GM12891 (cell line): ENCODE measurements around the gene VEGFD.
"Not testable (repeated sequence)": the region's sequence is repeated elsewhere in the genome, so short reads cannot be mapped to it uniquely, and the experiment has no call there.

Experiments used
- DNase-seq: peaks from one replicate; pipeline ENCODE4 v3.0.0; 2011; ENCODE audit warnings: low spot score; ENCODE audit not compliant: insufficient read length
- FAIRE-seq: peaks from 2 replicates; lab custom pipeline; 2011; peaks lifted over from hg19 to GRCh38; lab: Jason Lieb, UNC
- PAX5 ChIP-seq: IDR thresholded peaks from 2 replicates; pipeline ENCODE4 v1.6.1; 2011; ENCODE audit warnings: low read length, moderate library complexity, mild to moderate bottlenecking; ENCODE audit not compliant: insufficient read depth, severe bottlenecking
- POLR2A ChIP-seq: IDR thresholded peaks from 2 replicates; pipeline ENCODE4 v1.6.1; 2011; ENCODE audit warnings: low read depth, low read length, control low read depth
- POLR2AphosphoS5 ChIP-seq: IDR thresholded peaks from 2 replicates; pipeline ENCODE4 v1.6.1; 2011; ENCODE audit warnings: low read depth, low read length, control low read depth
- POU2F2 ChIP-seq: IDR thresholded peaks from 2 replicates; pipeline ENCODE4 v1.6.1; 2011; ENCODE audit warnings: low read depth, mild to moderate bottlenecking, control low read depth, low read length, moderate library complexity
- SPI1 ChIP-seq: IDR thresholded peaks from 2 replicates; pipeline ENCODE4 v1.6.1; 2011; ENCODE audit warnings: low read depth, low read length, control low read depth
- TAF1 ChIP-seq: IDR thresholded peaks from 2 replicates; pipeline ENCODE4 v1.6.1; 2011; ENCODE audit warnings: low read depth, low read length, control low read depth

Gene VEGFD

GRCh38 chrX:15315509-15315908, 68.7 kb downstream of the VEGFD start, which contains the start of gene ASB11:
ASB11 (minus strand) TSS chrX:15315640; CDS start chrX:15315605, 35 bp downstream.
- FAIRE-seq (no peak), DNase-seq (no peak)
- TF ChIP-seq TAF1, result no peak
- TF ChIP-seq POLR2A, result no peak
- TF ChIP-seq PAX5, result no peak
- TF ChIP-seq SPI1, result no peak
- no peak for TF ChIP-seq POU2F2
- TF ChIP-seq POLR2AphosphoS5, result no peak

- FAIRE-seq (no peak), DNase-seq (no peak)
- no peak for TF ChIP-seq POLR2A
- TF ChIP-seq TAF1, result no peak
- TF ChIP-seq SPI1, result no peak
- TF ChIP-seq POU2F2, result no peak
- no peak for TF ChIP-seq PAX5
- TF ChIP-seq POLR2AphosphoS5, result no peak
These were observed 69.7 kb downstream of the VEGFD start for GRCh38 chrX:15314472-15314871.

GRCh38 chrX:15311119-15311518, 73.1 kb downstream of the VEGFD start:
- FAIRE-seq (no peak), DNase-seq (no peak)
- no peak for TF ChIP-seq SPI1
- no peak for TF ChIP-seq PAX5
- no peak for TF ChIP-seq TAF1
- no peak for TF ChIP-seq POU2F2
- no peak for TF ChIP-seq POLR2A
- no peak for TF ChIP-seq POLR2AphosphoS5

GRCh38 chrX:15310117-15310516, 74.1 kb downstream of the VEGFD start:
- DNase-seq (no peak), FAIRE-seq (no peak)
- TF ChIP-seq TAF1, result no peak
- TF ChIP-seq PAX5, result no peak
- no peak for TF ChIP-seq SPI1
- TF ChIP-seq POLR2A, result no peak

- DNase-seq, FAIRE-seq: not testable (repeated sequence)
These were observed 78.3 kb downstream of the VEGFD start for GRCh38 chrX:15305899-15306298.

GRCh38 chrX:15301924-15302323, 82.3 kb downstream of the VEGFD start:
- no peak for FAIRE-seq
- no peak for DNase-seq
- no peak for TF ChIP-seq POU2F2
- TF ChIP-seq TAF1, result no peak
- TF ChIP-seq POLR2AphosphoS5, result no peak
- no peak for TF ChIP-seq POLR2A
- no peak for TF ChIP-seq PAX5
- TF ChIP-seq SPI1, result no peak

- FAIRE-seq (peak; percentile 48), DNase-seq (no peak)
- TF ChIP-seq POU2F2, result no peak
- no peak for TF ChIP-seq TAF1
- TF ChIP-seq PAX5, result no peak
- TF ChIP-seq POLR2A, result no peak
- TF ChIP-seq SPI1, result no peak
- no peak for TF ChIP-seq POLR2AphosphoS5
These were observed 84.0 kb downstream of the VEGFD start for GRCh38 chrX:15299941-15300851.

- TF ChIP-seq SPI1, result no peak
- no peak for TF ChIP-seq POU2F2
- no peak for TF ChIP-seq PAX5
- TF ChIP-seq POLR2AphosphoS5, result no peak
- TF ChIP-seq TAF1, result no peak
- no peak for TF ChIP-seq POLR2A
- no peak for FAIRE-seq
- no peak for DNase-seq
These were observed 85.4 kb downstream of the VEGFD start for GRCh38 chrX:15298780-15299179.

- TF ChIP-seq TAF1, result no peak
- TF ChIP-seq PAX5, result no peak
- no peak for TF ChIP-seq POLR2A
- TF ChIP-seq POU2F2, result no peak
- TF ChIP-seq POLR2AphosphoS5, result no peak
- TF ChIP-seq SPI1, result no peak
- FAIRE-seq (no peak), DNase-seq (no peak)
These were observed 86.0 kb downstream of the VEGFD start for GRCh38 chrX:15298201-15298600.
